CD14-positive monocyte (primary cell): ENCODE measurements around the gene FKBP7. TPM values are rescaled to one million over a fixed set of nuclear protein-coding genes. Genes with fewer than 3 reads are reported as not detected.

Source experiments
- DNase-seq, 3 donors: peaks; one replicate each; pipeline ENCODE4 v3.0.0-alpha.2; 2011 to 2022
- H2AFZ ChIP-seq: 2 replicates; pipeline ENCODE4 v1.6.0; 2012; ENCODE audit warnings: mild to moderate bottlenecking, low read depth, low read length, inconsistent platforms; ENCODE audit not compliant: insufficient read depth, poor library complexity, severe bottlenecking
- H3K27ac ChIP-seq, 2 donors: 1 replicate in 1 of 2; 2 replicates in 1 of 2; pipeline ENCODE4 v1.5.1; 2012 to 2013; ENCODE audit warnings: low read length in 2 of 2, control low read depth in 1 of 2, inconsistent platforms in 1 of 2, low read depth in 1 of 2, mild to moderate bottlenecking in 1 of 2
- H3K27me3 ChIP-seq, 2 donors: one replicate each; pipeline versions ENCODE4 v1.6.0 to v1.6.1; 2011 to 2013; ENCODE audit warnings: low read length in 2 of 2; ENCODE audit not compliant: control insufficient read depth in 2 of 2, insufficient read depth in 2 of 2
- H3K36me3 ChIP-seq, 2 donors: replicated peaks in 1 of 2; 1 replicate in 1 of 2; 2 replicates in 1 of 2; pipeline versions ENCODE4 v1.5.1 to v1.6.1; 2012 to 2013; ENCODE audit warnings: low read length in 2 of 2, control low read depth in 1 of 2, inconsistent platforms in 1 of 2, mild to moderate bottlenecking in 1 of 2; ENCODE audit not compliant: insufficient read depth in 2 of 2, control insufficient read depth in 1 of 2
- H3K4me1 ChIP-seq, 2 donors: 1 replicate in 1 of 2; 2 replicates in 1 of 2; pipeline versions ENCODE4 v1.5.1 to v1.6.1; 2012 to 2013; ENCODE audit warnings: low read length in 2 of 2, control low read depth in 1 of 2, inconsistent platforms in 1 of 2, mild to moderate bottlenecking in 1 of 2, moderate library complexity in 1 of 2; ENCODE audit not compliant: insufficient read depth in 2 of 2, control insufficient read depth in 1 of 2
- H3K4me2 ChIP-seq: replicated peaks from 2 replicates; pipeline ENCODE3; 2012; ENCODE audit warnings: low read length, moderate library complexity, mild to moderate bottlenecking; ENCODE audit not compliant: poor library complexity, severe bottlenecking; ENCODE audit errors: extremely low read depth
- H3K4me3 ChIP-seq, 3 experiments: fragments of 200-600 bp in 1 of 3; sonication (generic) in 1 of 3; replicated peaks in 1 of 3; 1 replicate in 2 of 3; 2 replicates in 1 of 3; pipeline ENCODE4 v1.5.1; 2011 to 2013; ENCODE audit warnings: low read length in 3 of 3, mild to moderate bottlenecking in 3 of 3, control low read depth in 2 of 3, low read depth in 2 of 3, inconsistent platforms in 1 of 3, moderate library complexity in 1 of 3
- H3K79me2 ChIP-seq: 2 replicates; pipeline ENCODE4 v1.6.0; 2012; ENCODE audit warnings: mild to moderate bottlenecking, control low read depth, inconsistent platforms, low read length, moderate library complexity; ENCODE audit not compliant: insufficient read depth
- H3K9ac ChIP-seq: 2 replicates; pipeline ENCODE4 v1.6.0; 2017; ENCODE audit warnings: low read length, mild to moderate bottlenecking; ENCODE audit not compliant: insufficient read depth, poor library complexity, severe bottlenecking
- H3K9me3 ChIP-seq, 2 donors: replicated peaks in 1 of 2; 1 replicate in 1 of 2; 2 replicates in 1 of 2; pipeline versions ENCODE4 v1.5.1 to v1.6.1; 2012 to 2013; ENCODE audit warnings: low read length in 2 of 2, control low read depth in 1 of 2; ENCODE audit not compliant: control insufficient read depth in 1 of 2, insufficient read depth in 1 of 2
- H4K20me1 ChIP-seq: 2 replicates; pipeline ENCODE4 v1.6.0; 2012; ENCODE audit warnings: mild to moderate bottlenecking, low read length, control low read depth, moderate library complexity; ENCODE audit not compliant: insufficient read depth
- H3K27ac Mint-ChIP-seq, 7 donors: one replicate each; pipeline ENCODE4 v1.8.0; 2020; ENCODE audit warnings: mild to moderate bottlenecking in 7 of 7, mixed read lengths in 7 of 7, moderate library complexity in 6 of 7, inconsistent platforms in 2 of 7
- H3K27me3 Mint-ChIP-seq, 3 donors: one replicate each; pipeline ENCODE4 v1.8.0; 2021 to 2022; ENCODE audit warnings: low read depth in 3 of 3, mild to moderate bottlenecking in 3 of 3, mixed read lengths in 3 of 3, moderate library complexity in 3 of 3, inconsistent platforms in 1 of 3
- H3K36me3 Mint-ChIP-seq, 2 donors: one replicate each; pipeline ENCODE4 v1.8.0; 2020; ENCODE audit warnings: mixed read lengths in 2 of 2, inconsistent platforms in 1 of 2, mild to moderate bottlenecking in 1 of 2
- H3K4me1 Mint-ChIP-seq: one replicate; pipeline ENCODE4 v1.8.0; 2020; ENCODE audit warnings: mild to moderate bottlenecking, mixed read lengths
- H3K4me3 Mint-ChIP-seq, 2 donors: one replicate each; pipeline ENCODE4 v1.8.0; 2020; ENCODE audit warnings: mild to moderate bottlenecking in 2 of 2, mixed read lengths in 2 of 2, moderate library complexity in 1 of 2
- H3K9me3 Mint-ChIP-seq, 7 donors: one replicate each; pipeline ENCODE4 v1.8.0; 2020 to 2022; ENCODE audit warnings: mixed read lengths in 7 of 7, mild to moderate bottlenecking in 6 of 7, moderate library complexity in 6 of 7, inconsistent platforms in 2 of 7
- CTCF ChIP-seq: fragments of 200-600 bp; IDR thresholded peaks from one replicate; pipeline ENCODE4 v1.8.0; 2022; ENCODE audit warnings: antibody characterized with exemption, mild to moderate bottlenecking
- WGBS: methylation state at CpG from one replicate; pipeline ENCODE4 v1.1.5; 2013; ENCODE audit warnings: missing lambda C conversion rate; ENCODE audit not compliant: insufficient coverage; 5-methylcytosine and 5-hydroxymethylcytosine counted together
- intact Hi-C, 2 donors: fragments of 100-400 bp; cut with micrococcal nuclease; formaldehyde crosslinking; loops; one replicate each; pipeline versions ENCODE4 v1.15.0 to v1.15.1; 2023
- polyA plus RNA-seq, 3 donors: library from polyadenylated mRNA; depleted of rRNA in 1 of 3; unstranded in 2 of 3; stranded (reverse) in 1 of 3; fragments of 300-500 nt in 2 of 3; fragments of >200 nt in 1 of 3; fragmentation: Illumina TruSeq in 2 of 3; gene quantifications; 1 replicate in 2 of 3; 2 replicates in 1 of 3; pipeline ENCODE4 v1.2.3, GENCODE V29; 2012 to 2021

FKBP7 gene
- polyA plus RNA-seq, 3 donors, result 0.25 to 1.6 (median 0.57) TPM

- Mint-ChIP-seq H3K36me3 (peaks cover 2 to 3% of the 10 kb centered on the region in 2 donors), H3K9me3 (no peaks in the 10 kb centered on the region), H3K27ac (peak overlapping the region; percentile 84 to 99 (median 96)), H3K4me3 (peak overlapping the region; percentile 88 to 95), H3K4me1 (peaks cover 25% of the 10 kb centered on the region), H3K27me3 (no peaks in the 10 kb centered on the region)
- Histone ChIP-seq H4K20me1 (no peaks in the 10 kb centered on the region), H3K27me3 (no peaks in the 10 kb centered on the region), H3K4me3 (peak overlapping the region; percentile 68 to 85 (median 79)), H3K79me2 (peaks cover 18% of the 10 kb centered on the region), H2AFZ (peak overlapping the region; percentile 89), H3K4me1 (peaks cover 10 to 23% of the 10 kb centered on the region in 2 donors), H3K27ac (peak overlapping the region; percentile 91), H3K9me3 (no peaks in the 10 kb centered on the region), H3K9ac (peak overlapping the region; percentile 81), H3K4me2 (peak overlapping the region; percentile 81), H3K36me3 (no peaks in the 10 kb centered on the region)
- TF ChIP-seq CTCF, result peak; percentile 94
- intact Hi-C loops, result no loop called here
- 7% methylated on average over 12 of the region's 21 CpGs for WGBS
- DNase-seq, result peak; percentile 89 to 93 (median 93)
These were observed 63.8 kb downstream of the FKBP7 start for GRCh38 chr2:178414266-178415247.

Other genes starting within 250 kb of the FKBP7 start
- 10 to 100 TPM; 21.0 to 35.8 (median 35.4) TPM for gene PRKRA, start 27.4 kb downstream of the FKBP7 start, polyA plus RNA-seq
- gene PJVK, start 27.2 kb downstream of the FKBP7 start, polyA plus RNA-seq, result 1 to 10 TPM in 1 of 3 donors, not detected in 2; 1.4 TPM
- gene PLEKHA3, start 1.9 kb upstream of the FKBP7 start, polyA plus RNA-seq, result 10 to 100 TPM in 2 of 3 donors, 1 to 10 TPM in 1; 5.3 to 14.1 (median 13.4) TPM